NCI-H2081 (cell line): Measurements from ENCODE around the gene PHF20.
A peak's percentile ranks its signal among the peaks of the same experiment; 100 is the strongest.
"Not testable (repeated sequence)": the region's sequence is repeated elsewhere in the genome, so short reads cannot be mapped to it uniquely, and the experiment has no call there.

ENCODE experiments used
- DNase-seq, 2 experiments: peaks; one replicate each; lab custom pipeline; 2025; lab: John Stamatoyannopoulos, UW

PHF20 gene

GRCh38 chr20:35975576-35976373 is 204.0 kb downstream of the PHF20 start:
- no peak for DNase-seq

GRCh38 chr20:35978041-35978513 is 206.3 kb downstream of the PHF20 start:
- no peak for DNase-seq

- DNase-seq, result no peak
Observed at GRCh38 chr20:35979544-35979943, 207.7 kb downstream of the PHF20 start.

GRCh38 chr20:35981969-35982368 is 210.2 kb downstream of the PHF20 start:
- DNase-seq, result no peak

- no peak for DNase-seq
Observed at GRCh38 chr20:35984382-35984781, 212.6 kb downstream of the PHF20 start.

GRCh38 chr20:35985806-35986205 is 214.0 kb downstream of the PHF20 start:
- peak in 1 of 2 experiments; percentile 30 for DNase-seq

- no peak for DNase-seq
Observed at GRCh38 chr20:35988910-35989463, 217.2 kb downstream of the PHF20 start.

- DNase-seq, result no peak
Observed at GRCh38 chr20:35991142-35991771, 219.4 kb downstream of the PHF20 start.

GRCh38 chr20:35992713-35993335 is 221.0 kb downstream of the PHF20 start:
- peak; percentile 61 to 66 for DNase-seq

- DNase-seq, result peak; percentile 68 to 69
Observed at GRCh38 chr20:35994994-35995453, 223.2 kb downstream of the PHF20 start.

GRCh38 chr20:35996492-35996891 is 224.7 kb downstream of the PHF20 start:
- not testable (repeated sequence) for DNase-seq
